ENCODE data around the gene ARL11.
"Not testable (repeated sequence)": the region's sequence is repeated elsewhere in the genome, so short reads cannot be mapped to it uniquely, and the experiment has no call there.

DNA sequence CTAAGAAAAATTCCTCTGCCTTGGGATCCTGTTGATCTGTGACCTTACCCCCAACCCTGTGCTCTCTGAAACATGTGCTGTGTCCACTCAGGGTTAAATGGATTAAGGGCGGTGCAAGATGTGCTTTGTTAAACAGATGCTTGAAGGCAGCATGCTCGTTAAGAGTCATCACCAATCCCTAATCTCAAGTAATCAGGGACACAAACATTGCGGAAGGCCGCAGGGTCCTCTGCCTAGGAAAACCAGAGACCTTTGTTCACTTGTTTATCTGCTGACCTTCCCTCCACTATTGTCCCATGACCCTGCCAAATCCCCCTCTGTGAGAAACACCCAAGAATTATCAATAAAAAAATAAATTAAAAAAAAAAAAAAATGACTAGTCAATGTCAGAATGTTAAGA, 34.4 kb upstream of the ARL11 start:
- TF ChIP-seq, protein P1, sequence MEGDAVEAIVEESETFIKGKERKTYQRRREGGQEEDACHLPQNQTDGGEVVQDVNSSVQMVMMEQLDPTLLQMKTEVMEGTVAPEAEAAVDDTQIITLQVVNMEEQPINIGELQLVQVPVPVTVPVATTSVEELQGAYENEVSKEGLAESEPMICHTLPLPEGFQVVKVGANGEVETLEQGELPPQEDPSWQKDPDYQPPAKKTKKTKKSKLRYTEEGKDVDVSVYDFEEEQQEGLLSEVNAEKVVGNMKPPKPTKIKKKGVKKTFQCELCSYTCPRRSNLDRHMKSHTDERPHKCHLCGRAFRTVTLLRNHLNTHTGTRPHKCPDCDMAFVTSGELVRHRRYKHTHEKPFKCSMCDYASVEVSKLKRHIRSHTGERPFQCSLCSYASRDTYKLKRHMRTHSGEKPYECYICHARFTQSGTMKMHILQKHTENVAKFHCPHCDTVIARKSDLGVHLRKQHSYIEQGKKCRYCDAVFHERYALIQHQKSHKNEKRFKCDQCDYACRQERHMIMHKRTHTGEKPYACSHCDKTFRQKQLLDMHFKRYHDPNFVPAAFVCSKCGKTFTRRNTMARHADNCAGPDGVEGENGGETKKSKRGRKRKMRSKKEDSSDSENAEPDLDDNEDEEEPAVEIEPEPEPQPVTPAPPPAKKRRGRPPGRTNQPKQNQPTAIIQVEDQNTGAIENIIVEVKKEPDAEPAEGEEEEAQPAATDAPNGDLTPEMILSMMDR (IDR thresholded peaks at IDR 0.05): not testable (repeated sequence)
- not testable (repeated sequence) for TF ChIP-seq POLR2AphosphoS5 (IDR thresholded peaks at IDR 0.05)
